ENCODE measurements around the gene PRKCD. TPM values are rescaled to one million over a fixed set of nuclear protein-coding genes. Genes with fewer than 3 reads are reported as not detected.

Gene PRKCD
- total RNA-seq, 1 donor from 2014 or later = 24.0 TPM

DNA sequence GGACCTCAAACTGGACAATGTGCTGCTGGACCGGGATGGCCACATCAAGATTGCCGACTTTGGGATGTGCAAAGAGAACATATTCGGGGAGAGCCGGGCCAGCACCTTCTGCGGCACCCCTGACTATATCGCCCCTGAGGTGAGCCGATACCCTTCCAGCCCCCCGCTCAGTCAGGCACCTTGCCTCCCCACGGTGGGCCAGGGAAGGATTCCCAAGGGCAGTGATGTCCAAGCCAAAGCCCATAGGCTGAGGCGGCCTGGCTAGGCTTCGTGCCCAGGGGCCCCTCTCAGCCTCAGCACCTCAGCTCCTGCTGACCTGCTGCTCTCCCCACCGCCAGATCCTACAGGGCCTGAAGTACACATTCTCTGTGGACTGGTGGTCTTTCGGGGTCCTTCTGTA, 27.7 kb downstream of the PRKCD start:
- TF ChIP-seq, protein P1, sequence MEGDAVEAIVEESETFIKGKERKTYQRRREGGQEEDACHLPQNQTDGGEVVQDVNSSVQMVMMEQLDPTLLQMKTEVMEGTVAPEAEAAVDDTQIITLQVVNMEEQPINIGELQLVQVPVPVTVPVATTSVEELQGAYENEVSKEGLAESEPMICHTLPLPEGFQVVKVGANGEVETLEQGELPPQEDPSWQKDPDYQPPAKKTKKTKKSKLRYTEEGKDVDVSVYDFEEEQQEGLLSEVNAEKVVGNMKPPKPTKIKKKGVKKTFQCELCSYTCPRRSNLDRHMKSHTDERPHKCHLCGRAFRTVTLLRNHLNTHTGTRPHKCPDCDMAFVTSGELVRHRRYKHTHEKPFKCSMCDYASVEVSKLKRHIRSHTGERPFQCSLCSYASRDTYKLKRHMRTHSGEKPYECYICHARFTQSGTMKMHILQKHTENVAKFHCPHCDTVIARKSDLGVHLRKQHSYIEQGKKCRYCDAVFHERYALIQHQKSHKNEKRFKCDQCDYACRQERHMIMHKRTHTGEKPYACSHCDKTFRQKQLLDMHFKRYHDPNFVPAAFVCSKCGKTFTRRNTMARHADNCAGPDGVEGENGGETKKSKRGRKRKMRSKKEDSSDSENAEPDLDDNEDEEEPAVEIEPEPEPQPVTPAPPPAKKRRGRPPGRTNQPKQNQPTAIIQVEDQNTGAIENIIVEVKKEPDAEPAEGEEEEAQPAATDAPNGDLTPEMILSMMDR (conservative IDR thresholded peaks at IDR 0.05) = no peak
- peaks cover 10% of the 10 kb centered on the region for H3K36me3 Mint-ChIP-seq
- no peaks in the 10 kb centered on the region for H3K27me3 Mint-ChIP-seq
- no peaks in the 10 kb centered on the region for H3K9me3 Mint-ChIP-seq
- DNase-seq (ENCODE audit: extremely low spot score, unreplicated experiment) = no peak
- H3K4me3 Mint-ChIP-seq = no peak overlapping the region
- H3K27ac Mint-ChIP-seq = no peak overlapping the region
- H3K4me1 Mint-ChIP-seq (ENCODE audit: unreplicated experiment) = peaks cover 11% of the 10 kb centered on the region

DNA sequence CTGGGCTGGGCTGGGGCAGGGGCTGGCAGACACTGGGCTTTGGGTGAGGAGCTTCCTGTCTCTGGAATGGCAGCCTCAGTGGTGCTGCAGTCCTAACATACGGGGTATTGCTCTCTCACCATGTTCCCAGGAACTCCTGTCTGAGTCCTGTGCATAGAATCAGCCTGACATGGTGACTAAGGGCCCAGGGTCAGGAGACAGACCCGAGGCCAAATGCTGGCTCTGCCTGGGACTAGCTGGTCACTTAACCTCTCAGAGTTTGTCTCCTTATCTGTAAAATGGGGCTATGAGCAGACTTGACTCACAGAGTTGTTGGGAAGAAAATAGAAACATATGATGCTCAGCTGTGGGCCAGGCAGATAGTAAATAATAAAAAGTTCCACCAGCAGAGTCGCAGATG, 28.3 kb downstream of the PRKCD start:
- Mint-ChIP-seq H3K27ac (no peak overlapping the region), H3K4me1 (ENCODE audit: unreplicated experiment) (peaks cover 14% of the 10 kb centered on the region), H3K4me3 (no peak overlapping the region), H3K9me3 (no peaks in the 10 kb centered on the region), H3K27me3 (no peaks in the 10 kb centered on the region), H3K36me3 (peaks cover 10% of the 10 kb centered on the region)
- TF ChIP-seq, protein P1 (conservative IDR thresholded peaks at IDR 0.05) = no peak
- no peak for DNase-seq (ENCODE audit: extremely low spot score, unreplicated experiment)

DNA sequence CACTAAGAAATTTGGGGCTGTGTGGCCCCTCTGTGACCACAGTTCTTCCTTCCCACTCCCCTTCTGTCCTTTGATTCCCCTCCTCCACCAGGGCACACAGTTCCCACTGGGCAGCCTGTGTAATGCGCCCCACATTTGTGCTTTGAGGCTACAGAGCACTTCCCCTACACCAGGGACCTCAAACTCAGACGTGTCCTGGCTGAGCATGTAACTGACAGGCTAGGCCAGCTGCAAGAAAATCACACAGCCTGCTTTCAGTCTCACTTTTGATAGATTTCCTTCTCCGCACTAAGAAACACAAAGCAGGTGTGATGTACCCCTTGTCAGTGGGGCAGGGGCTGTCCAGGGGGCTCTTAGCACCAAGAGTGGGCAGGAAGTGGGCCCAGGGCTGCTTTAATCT, 29.6 kb downstream of the PRKCD start:
- Mint-ChIP-seq H3K36me3 (peaks cover 6% of the 10 kb centered on the region), H3K27ac (no peak overlapping the region), H3K4me3 (no peak overlapping the region), H3K4me1 (ENCODE audit: unreplicated experiment) (peaks cover 14% of the 10 kb centered on the region), H3K27me3 (peaks cover 4% of the 10 kb centered on the region), H3K9me3 (no peaks in the 10 kb centered on the region)
- TF ChIP-seq, protein P1 (conservative IDR thresholded peaks at IDR 0.05) = no peak
- DNase-seq (ENCODE audit: extremely low spot score, unreplicated experiment) = no peak

DNA sequence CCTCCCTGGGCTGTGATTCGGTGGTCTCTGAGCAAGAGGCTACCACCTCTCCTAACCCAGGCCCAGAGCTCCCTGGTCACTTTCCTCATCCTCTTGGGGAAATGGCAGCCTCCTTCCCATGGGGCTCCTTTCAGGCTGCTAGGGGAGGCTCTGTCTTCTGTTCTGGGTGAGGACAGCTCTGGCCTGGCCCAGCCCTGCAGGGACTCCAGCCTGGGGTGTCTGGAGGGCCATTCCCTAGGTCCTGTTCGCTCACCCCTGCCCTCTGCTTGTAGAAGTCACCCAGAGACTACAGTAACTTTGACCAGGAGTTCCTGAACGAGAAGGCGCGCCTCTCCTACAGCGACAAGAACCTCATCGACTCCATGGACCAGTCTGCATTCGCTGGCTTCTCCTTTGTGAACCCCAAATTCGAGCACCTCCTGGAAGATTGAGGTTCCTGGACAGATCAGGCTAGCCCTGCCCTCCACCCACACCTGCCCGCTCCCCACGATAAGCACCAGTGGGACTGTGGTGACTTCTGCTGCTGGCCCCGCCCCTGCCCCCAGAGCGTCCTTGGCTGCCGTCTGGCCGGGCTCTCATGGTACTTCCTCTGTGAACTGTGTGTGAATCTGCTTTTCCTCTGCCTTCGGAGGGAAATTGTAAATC, 30.9 kb downstream of the PRKCD start:
- TF ChIP-seq, protein P1 (conservative IDR thresholded peaks at IDR 0.05) = no peak
- Mint-ChIP-seq H3K27ac (no peak overlapping the region), H3K4me1 (ENCODE audit: unreplicated experiment) (peaks cover 15% of the 10 kb centered on the region), H3K36me3 (peaks cover 6% of the 10 kb centered on the region), H3K9me3 (no peaks in the 10 kb centered on the region), H3K27me3 (peaks cover 4% of the 10 kb centered on the region), H3K4me3 (no peak overlapping the region)
- no peak for DNase-seq (ENCODE audit: extremely low spot score, unreplicated experiment)

DNA sequence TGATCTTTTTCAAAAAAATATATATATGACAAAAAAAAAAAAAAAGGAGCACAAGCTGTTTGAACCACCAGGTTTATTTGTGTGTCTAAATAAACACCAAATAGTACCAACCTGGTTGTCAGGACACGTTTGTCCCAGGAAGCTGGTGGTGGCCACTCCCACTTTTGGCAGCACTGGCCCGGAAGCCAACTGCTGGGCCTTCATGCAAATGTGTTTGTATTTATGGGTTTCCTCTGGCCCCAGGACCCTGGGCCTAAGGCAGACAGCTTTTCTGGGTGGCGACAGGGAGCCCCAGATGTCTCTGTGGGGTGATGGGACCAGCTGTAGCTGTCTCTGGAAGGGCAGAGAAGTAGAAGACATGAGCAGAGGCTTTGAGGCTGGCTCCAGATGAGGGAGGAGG, 31.6 kb downstream of the PRKCD start:
- Mint-ChIP-seq H3K4me3 (no peak overlapping the region), H3K27ac (no peak overlapping the region), H3K4me1 (ENCODE audit: unreplicated experiment) (peaks cover 17% of the 10 kb centered on the region), H3K27me3 (peaks cover 4% of the 10 kb centered on the region), H3K36me3 (peaks cover 6% of the 10 kb centered on the region), H3K9me3 (no peaks in the 10 kb centered on the region)
- no peak for DNase-seq (ENCODE audit: extremely low spot score, unreplicated experiment)
- TF ChIP-seq, protein P1 (conservative IDR thresholded peaks at IDR 0.05) = no peak

Measured in type B pancreatic cell (in vitro differentiated cells).